HepG2 (cell line): ENCODE results near the gene TTBK1. TPM values are rescaled to one million over a fixed set of nuclear protein-coding genes. Genes with fewer than 3 reads are reported as not detected.
A peak's percentile ranks its signal among the peaks of the same experiment; 100 is the strongest.

Experiments used
- ATF3 ChIP-seq: sonication (generic); formaldehyde crosslinking; IDR thresholded peaks from 2 replicates; pipeline ENCODE4 v1.4.0; 2020; ENCODE audit warnings: missing genetic modification reagents
- ATRX ChIP-seq: sonication (generic); formaldehyde crosslinking; IDR thresholded peaks from 2 replicates; pipeline ENCODE4 v1.4.0; 2020; ENCODE audit warnings: missing genetic modification reagents, borderline replicate concordance
- FOXC1 ChIP-seq: sonication (generic); formaldehyde crosslinking; IDR thresholded peaks from 2 replicates; pipeline ENCODE4 v1.8.0; 2022; ENCODE audit warnings: mild to moderate bottlenecking, missing genetic modification reagents, borderline replicate concordance
- KLF13 ChIP-seq: sonication (generic); formaldehyde crosslinking; IDR thresholded peaks from 2 replicates; pipeline ENCODE4 v1.4.0; 2020; ENCODE audit warnings: mild to moderate bottlenecking, missing genetic modification reagents
- PLRG1 ChIP-seq: fragments of 450-650 bp; conservative IDR thresholded peaks from 2 replicates; pipeline ENCODE4 v1.6.1; 2016
- POLR2A ChIP-seq, 2 experiments: IDR thresholded peaks; 2 replicates each; pipeline ENCODE4 v1.6.1; 2011; ENCODE audit warnings: low read depth in 2 of 2, low read length in 2 of 2, mild to moderate bottlenecking in 1 of 2, moderate library complexity in 1 of 2; ENCODE audit not compliant: insufficient read depth in 1 of 2
- RERE ChIP-seq: IDR thresholded peaks from 2 replicates; pipeline ENCODE4 v1.6.1; 2016; ENCODE audit warnings: low read depth, missing genetic modification reagents, missing compliant biosample characterization
- SMAD3 ChIP-seq: sonication (generic); formaldehyde crosslinking; IDR thresholded peaks from 2 replicates; pipeline ENCODE4 v1.4.0; 2020; ENCODE audit warnings: missing genetic modification reagents
- TARDBP ChIP-seq: sonication (generic); formaldehyde crosslinking; IDR thresholded peaks from 2 replicates; pipeline ENCODE4 v1.8.0; 2022; ENCODE audit warnings: mild to moderate bottlenecking, missing genetic modification reagents
- TEAD3 ChIP-seq: optimal IDR thresholded peaks from 2 replicates; pipeline ENCODE3; 2016; ENCODE audit warnings: borderline replicate concordance
- ZBTB2 ChIP-seq: sonication (generic); formaldehyde crosslinking; IDR thresholded peaks from 2 replicates; pipeline ENCODE4 v1.8.0; 2022; ENCODE audit warnings: low read depth, missing genetic modification reagents
- ZBTB34 ChIP-seq: sonication (generic); formaldehyde crosslinking; IDR thresholded peaks from 2 replicates; pipeline ENCODE4 v1.8.0; 2022; ENCODE audit warnings: mild to moderate bottlenecking, missing genetic modification reagents
- ZBTB42 ChIP-seq: sonication (generic); formaldehyde crosslinking; IDR thresholded peaks from 2 replicates; pipeline ENCODE4 v1.5.0; 2020; ENCODE audit warnings: mild to moderate bottlenecking, missing genetic modification reagents
- ZBTB7A ChIP-seq: sonication (generic); formaldehyde crosslinking; IDR thresholded peaks from 2 replicates; pipeline ENCODE4 v1.8.0; 2022; ENCODE audit warnings: mild to moderate bottlenecking, missing genetic modification reagents
- ZNF414 ChIP-seq: sonication (generic); formaldehyde crosslinking; IDR thresholded peaks from 2 replicates; pipeline ENCODE4 v1.5.0; 2020; ENCODE audit warnings: missing genetic modification reagents
- ZNF512 ChIP-seq: sonication (generic); formaldehyde crosslinking; IDR thresholded peaks from 2 replicates; pipeline ENCODE4 v1.4.0; 2020; ENCODE audit warnings: mild to moderate bottlenecking, missing genetic modification reagents
- ZNF883 ChIP-seq: sonication (generic); formaldehyde crosslinking; IDR thresholded peaks from 2 replicates; pipeline ENCODE4 v1.5.1; 2020; ENCODE audit warnings: mild to moderate bottlenecking, missing genetic modification reagents; ENCODE audit errors: not compliant biosample characterization
- ZSCAN30 ChIP-seq: sonication (generic); formaldehyde crosslinking; IDR thresholded peaks from 2 replicates; pipeline ENCODE4 v1.5.0; 2020; ENCODE audit warnings: mild to moderate bottlenecking, missing genetic modification reagents
- polyA plus RNA-seq, 8 experiments: library from polyadenylated mRNA; depleted of rRNA in 3 of 8; stranded (reverse) in 7 of 8; unstranded in 1 of 8; fragments of >200 nt; fragmentation: Illumina TruSeq in 4 of 8; extraction: Trizol in 4 of 8; gene quantifications; 2 replicates each; pipeline versions ENCODE4 v1.2.1 to v1.2.3, GENCODE V29; 2011 to 2016; ENCODE audit warnings: low read depth in 4 of 8, missing spikeins in 1 of 8, mixed read lengths in 1 of 8; ENCODE audit not compliant: insufficient read depth in 1 of 8
- total RNA-seq, 5 experiments: library from RNA; depleted of rRNA; stranded (reverse); fragments of >200 nt; fragmentation: Illumina TruSeq; extraction: Trizol; gene quantifications; 2 replicates each; pipeline ENCODE4 v1.2.3, GENCODE V29; 2016; ENCODE audit warnings: low read depth in 1 of 5

Gene TTBK1
- total and polyA plus RNA-seq, 2 of the 13 experiments (the other 11 are each of a cell fraction or from before 2014, with no cell fraction given), result 0.24 to 0.33 TPM

GRCh38 chr6:43247114-43247999 is 4.1 kb downstream of the TTBK1 start (continued):
- TF ChIP-seq ZBTB34 (CRISPR knock-in tag) (no peak), ATF3 (CRISPR knock-in tag) (0 out of 2 replicates have a peak, but pooled peaks have one; percentile 24), ZNF512 (no peak), TEAD3 (CRISPR knock-in tag) (peak; percentile 46), ZSCAN30 (CRISPR knock-in tag) (no peak), ZBTB42 (CRISPR knock-in tag) (0 out of 2 replicates have a peak, but pooled peaks have one; percentile 30), FOXC1 (CRISPR knock-in tag) (no peak), ZNF883 (CRISPR knock-in tag) (peak; percentile 75), ZNF414 (CRISPR knock-in tag) (no peak), ATRX (CRISPR knock-in tag) (no peak), POLR2A (IDR thresholded peaks at IDR 0.05; ENCODE audit: insufficient read depth in 1 of 2, low read depth in 2 of 2, low read length in 2 of 2) (no peak), ZBTB7A (CRISPR knock-in tag) (no peak), TARDBP (CRISPR knock-in tag) (peak; percentile 53; the same call in 1 of the 2 replicates), KLF13 (CRISPR knock-in tag) (no peak), RERE (no peak), ZBTB2 (no peak), PLRG1 (no peak), SMAD3 (CRISPR knock-in tag) (0 out of 2 replicates have a peak, but pooled peaks have one; percentile 40)
